GM19351 (cell line): ENCODE results near the gene TMEM42.

Source experiments
- ATAC-seq: cut with Tn5 transposase; IDR thresholded peaks from one replicate; pipeline ENCODE4 v1.9.1; 2021; ENCODE audit warnings: mild to moderate bottlenecking, moderate library complexity; ENCODE audit not compliant: unreplicated experiment

TMEM42 gene

DNA sequence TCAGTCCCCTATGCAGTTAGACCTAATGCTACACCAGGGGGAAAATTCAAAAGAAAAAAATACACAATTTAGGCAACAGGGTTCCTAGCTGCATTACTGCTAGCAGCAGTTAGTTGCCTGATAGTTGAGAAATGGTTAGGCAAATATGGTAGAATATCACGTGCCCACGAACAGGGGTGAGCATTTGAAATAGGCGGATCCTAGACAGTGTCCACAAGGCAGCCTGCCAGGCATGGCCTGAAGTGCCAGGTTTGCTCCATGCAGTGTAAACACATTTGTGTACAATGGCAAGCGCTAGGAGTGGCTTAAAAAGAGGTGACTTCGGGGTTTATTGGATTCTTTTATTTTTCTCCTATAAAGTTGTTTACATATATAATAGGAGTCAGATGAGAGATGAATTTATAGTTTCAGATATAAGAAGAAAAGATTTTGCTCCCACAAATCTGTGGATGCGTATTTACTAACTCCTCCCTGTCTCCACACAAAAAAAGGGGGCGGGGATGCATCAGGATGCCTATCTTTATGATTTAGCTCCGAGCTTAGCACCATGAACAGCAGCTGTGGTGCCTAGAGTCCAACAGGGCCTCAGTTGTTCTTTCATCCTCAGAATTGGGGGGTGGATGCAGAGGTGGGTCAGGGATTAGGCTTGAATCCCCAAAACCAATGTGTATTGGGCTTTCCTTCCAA lies 8.8 kb downstream of the TMEM42 start:
- no peak for ATAC-seq

GRCh38 chr3:44874308-44874707 lies 12.6 kb downstream of the TMEM42 start, which contains the start of gene TGM4:
TGM4 (plus strand) TSS chr3:44874608; CDS start chr3:44874679, 71 bp downstream.
- no peak for ATAC-seq

DNA sequence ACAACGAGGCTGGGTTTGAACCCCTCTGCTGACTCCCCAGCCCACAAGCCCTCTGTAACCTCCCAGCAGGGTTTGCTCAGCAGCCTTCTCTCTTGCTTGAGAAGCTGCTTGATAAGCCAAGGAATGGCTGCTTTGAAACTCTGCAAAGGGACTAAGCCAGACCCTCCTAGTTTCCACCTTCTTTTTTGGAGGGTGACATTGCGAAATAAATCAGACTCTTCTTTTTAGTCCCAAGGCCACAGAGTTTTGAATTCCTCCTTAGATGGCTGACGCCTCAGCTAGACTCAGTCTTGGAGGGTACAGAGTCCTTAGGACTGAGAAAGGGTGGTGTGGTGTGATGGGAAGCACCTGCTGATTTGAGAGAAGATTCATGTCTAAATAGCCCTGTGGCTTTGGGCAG lies 13.9 kb downstream of the TMEM42 start:
- ATAC-seq, result no peak

- no peak for ATAC-seq
Observed at GRCh38 chr3:44877333-44877732, 15.6 kb downstream of the TMEM42 start.

GRCh38 chr3:44880284-44880683 lies 18.6 kb downstream of the TMEM42 start:
- no peak for ATAC-seq

DNA sequence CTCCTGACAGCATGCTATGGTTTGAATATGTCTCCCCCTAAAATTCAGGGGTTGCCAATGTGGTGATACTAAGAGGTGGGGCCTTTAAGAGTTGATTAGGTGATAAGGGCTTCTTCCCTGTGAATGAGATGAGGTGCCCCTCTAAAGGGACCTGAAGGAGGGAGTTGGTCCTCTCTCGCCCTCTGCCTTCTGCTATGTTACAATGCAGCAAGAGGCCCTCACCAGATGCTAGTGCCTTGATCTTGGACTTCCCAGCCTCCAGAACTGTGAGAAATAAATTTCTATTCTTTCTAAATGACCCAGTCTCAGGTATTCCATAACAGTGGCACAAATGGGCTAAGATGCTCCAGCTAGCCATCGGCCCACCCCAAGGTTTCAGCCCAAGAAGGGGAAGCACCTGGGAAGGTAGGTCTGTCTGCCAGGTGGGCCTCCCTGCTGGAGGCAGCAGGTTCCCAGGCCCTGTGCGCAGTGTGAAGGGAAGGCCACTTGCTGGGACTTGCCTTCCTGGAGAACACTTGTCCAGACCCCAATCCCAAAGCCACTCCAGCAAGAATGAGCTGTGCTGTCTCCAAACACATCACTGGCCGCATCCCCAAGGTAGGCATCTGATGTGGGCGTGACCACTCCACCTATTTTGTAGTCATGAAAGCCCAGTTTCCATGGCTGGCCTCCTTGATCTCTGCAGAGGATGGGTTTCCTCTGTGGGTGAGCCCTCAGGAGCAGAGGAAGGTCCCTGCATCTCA lies 21.7 kb downstream of the TMEM42 start:
- no peak for ATAC-seq

DNA sequence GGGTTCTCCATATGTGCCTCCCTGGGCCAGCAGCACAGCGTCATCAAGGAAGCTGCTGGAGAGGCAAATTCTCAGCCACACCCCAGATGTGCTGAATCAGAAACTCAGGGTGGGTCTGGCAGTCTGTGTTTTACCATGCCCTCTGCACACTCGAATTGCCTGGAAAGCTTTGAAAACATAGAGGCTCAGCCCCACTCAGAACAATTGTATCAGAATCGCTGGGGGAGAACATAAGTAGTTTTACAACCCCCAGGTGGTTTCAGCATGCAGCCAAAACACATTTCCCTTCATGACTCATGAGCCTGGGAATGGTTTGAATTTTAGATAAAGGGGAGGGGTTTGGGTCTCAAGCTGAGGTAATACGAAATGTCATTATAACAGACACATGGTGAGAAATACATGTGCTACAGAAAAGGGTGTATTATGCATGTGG lies 22.3 kb downstream of the TMEM42 start:
- no peak for ATAC-seq

- no peak for ATAC-seq
Observed at GRCh38 chr3:44885618-44886017, 23.9 kb downstream of the TMEM42 start.

DNA sequence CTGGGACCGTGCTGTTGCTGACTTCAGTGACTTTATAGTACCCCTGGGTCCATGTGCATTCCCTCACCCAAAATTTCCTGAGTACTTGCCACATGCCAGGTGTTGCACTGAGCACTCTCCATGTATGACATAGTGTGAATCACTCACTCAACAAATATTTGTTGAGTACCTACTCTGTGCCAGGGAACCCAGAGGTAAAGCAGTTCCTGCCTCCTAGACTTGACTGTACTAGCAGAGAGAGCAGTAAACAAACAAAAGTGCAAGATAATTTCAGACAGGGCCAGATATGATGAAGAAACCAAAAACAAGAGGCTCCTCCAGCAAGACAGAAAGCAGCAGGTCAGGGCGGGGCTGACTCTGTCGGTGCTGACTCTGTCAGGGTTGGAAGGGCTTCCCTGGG lies 24.8 kb downstream of the TMEM42 start:
- no peak for ATAC-seq

DNA sequence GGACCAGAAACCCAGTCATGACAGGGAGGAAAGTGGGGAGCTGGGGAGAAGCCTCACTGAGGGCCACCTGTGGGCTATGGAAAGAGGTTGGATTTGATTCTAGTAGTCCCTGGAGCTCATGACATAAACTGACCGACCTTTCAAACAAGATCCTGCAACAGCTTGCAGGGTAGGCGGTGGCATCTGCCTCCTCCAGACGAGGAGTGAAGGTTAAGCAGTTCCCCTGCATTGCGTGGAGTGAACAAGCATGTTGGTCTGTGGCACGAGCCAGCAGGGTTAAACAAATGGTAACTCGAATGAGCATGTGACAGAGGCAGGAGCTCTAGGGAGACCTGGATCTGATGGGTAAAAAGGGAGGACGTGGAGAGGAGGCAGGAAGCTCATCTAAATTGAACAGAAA lies 25.4 kb downstream of the TMEM42 start:
- ATAC-seq, result no peak

DNA sequence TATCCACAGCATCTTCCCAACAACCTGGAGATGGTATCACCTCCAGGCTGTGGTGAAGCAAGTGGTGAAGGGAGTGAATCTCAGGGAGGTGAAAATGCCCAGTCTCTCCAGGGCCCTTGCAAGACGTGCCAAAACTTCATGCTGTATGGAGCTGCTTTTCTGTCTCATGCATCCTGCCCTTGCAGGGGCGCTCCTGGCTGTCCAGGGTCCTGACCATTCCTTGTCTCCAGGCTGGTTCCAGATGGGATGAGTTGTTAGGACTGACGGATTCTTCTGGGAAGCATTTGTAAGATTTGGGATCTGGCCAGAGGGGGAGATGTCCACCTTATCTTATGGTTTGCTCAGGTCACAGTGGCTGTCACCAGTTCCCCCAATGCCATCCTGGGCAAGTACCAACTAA lies 28.5 kb downstream of the TMEM42 start:
- ATAC-seq, result no peak

- no peak for ATAC-seq
Observed at GRCh38 chr3:44890852-44891251, 29.1 kb downstream of the TMEM42 start.

DNA sequence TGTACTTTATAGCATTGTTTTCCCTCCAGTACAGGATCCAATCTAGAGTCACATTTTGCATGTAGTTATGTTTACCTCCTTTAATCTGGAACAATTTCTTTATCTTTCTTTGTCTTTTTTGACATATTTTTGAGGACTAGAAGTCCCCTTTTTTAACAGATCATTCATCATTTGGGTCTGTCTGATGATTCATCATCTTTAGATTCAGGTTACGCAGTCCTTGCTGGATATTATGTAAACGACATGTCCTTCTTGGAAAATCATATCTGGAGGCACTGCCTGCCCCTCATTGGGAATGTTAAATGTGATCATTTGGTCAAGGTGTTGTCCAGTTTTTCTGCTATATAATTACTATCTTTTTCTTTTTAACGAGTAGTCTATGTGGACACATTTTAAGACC lies 31.0 kb downstream of the TMEM42 start:
- ATAC-seq, result no peak

DNA sequence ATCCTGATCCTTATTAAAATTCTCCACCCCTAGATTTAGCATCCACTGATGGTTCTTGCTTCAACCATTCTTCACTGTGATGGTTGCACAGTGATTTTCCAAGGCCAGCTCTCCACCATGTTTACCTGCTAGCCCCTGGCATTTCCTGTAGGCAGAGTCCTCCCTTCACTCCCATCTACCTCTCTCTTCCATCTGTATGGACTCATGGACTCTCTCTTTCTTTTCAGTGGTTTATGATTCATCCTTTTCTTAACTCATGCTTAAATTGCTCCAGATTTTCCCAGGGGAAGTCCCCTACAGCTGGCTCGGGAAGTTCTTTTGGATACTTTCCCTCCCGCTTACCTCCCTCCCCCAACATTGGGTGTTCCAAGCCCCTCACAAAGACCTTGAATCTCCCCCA lies 31.4 kb downstream of the TMEM42 start:
- ATAC-seq, result no peak

DNA sequence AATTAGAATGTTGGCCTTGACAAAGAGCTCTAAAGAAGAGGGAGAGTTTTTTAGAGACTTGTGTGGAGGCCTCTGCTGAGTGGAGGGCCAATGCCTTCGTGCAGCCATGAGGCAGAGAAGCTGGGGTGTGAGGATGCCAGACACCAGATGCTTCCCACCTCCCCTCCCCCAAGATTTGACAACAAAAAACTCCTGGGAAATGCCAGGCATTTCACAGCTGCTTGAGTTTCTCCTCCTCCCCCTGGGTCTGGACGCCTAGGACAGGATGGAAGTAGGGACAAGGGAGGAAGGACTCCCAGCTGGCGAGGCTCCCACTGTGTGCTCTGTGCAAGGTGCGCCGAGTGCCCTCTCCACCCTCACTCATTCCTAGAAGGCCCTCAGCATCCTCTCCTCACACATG lies 32.8 kb downstream of the TMEM42 start:
- no peak for ATAC-seq

DNA sequence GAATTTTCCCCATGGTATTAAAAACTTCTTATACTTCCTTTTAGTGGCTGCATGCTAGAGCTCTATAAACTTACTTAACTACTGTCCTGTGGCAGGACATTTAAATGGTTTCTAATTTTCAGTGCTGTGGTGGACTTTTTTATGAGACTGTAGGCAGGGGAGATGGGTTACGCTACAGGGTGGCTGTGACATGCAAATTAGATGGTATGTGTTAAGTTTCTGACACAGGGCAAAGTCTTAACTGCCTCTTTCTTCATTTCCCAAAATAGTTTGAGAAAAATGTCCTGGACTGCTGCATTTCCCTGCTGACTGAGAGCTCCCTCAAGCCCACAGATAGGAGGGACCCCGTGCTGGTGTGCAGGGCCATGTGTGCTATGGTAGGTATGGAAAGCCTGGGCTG lies 34.7 kb downstream of the TMEM42 start:
- no peak for ATAC-seq

DNA sequence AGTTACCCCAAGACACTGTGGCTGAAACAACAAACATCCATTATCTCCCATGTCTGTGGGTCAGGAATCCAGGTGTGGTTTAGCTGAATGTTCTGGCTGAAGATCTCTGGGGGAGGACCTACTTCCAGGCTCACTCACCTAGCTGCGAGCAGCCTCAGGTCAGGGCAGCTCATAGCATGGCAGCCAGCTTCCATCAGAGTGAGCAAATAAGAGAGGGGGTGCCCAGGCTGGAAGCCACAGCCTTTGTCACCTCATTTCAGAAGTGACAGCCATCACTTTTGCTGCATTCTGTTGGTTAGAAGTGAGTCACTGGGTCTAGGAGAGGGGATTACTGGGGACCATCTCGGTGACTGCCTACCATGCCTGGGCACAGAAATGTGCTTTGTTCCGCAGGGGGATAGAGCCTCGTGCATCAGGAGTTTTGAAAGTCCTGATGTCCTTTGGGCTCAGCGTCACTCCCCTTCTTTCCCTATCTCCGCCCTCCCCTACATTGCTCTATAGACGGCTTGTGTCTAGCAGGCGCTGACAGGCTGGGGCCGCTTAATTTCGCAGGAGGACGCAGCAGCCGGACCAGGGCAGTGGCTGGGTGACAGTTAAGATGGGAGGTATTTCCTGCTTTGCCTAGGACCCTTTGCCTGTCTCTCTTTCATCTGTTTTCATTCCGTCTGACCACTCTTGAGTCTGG lies 38.1 kb downstream of the TMEM42 start:
- no peak for ATAC-seq

- ATAC-seq, result no peak
Observed at GRCh38 chr3:44902628-44903027, 40.9 kb downstream of the TMEM42 start.

DNA sequence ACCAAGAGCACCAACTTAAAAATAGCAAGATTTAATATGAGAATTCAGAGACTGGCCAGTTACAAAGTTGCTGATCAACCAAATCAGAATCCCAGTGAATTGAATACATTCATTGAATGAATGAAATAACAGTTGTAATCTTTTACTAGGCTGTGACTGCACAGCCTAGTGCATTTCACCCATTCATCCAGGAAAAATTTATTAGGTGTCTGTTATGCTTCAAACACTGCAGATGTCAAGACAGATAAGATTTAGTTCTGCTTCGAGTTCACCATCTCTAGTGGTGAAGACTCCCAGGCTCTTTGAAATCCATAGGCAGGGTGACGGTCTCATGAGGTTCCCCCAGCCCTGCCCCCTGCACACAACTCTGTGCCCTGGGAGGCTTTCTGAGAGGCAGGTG lies 41.6 kb downstream of the TMEM42 start:
- no peak for ATAC-seq

DNA sequence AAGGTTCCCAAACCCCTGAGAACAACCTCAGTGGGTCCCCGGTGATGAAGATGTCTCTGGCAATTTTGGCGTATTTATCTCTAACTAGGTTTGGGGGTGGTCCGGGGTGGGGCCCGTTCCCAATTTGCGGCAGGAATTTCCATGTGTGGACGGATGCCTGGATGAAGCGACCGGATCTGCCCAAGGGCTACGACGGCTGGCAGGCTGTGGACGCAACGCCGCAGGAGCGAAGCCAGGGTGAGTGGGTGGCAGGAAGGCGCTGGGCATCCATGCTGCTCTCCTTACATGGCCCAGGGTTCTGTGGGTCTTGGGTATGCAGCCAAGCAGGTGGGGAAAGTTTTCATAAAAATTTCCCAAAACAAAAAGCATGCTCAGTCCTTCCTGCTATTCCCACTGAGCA lies 42.0 kb downstream of the TMEM42 start:
- ATAC-seq, result no peak

DNA sequence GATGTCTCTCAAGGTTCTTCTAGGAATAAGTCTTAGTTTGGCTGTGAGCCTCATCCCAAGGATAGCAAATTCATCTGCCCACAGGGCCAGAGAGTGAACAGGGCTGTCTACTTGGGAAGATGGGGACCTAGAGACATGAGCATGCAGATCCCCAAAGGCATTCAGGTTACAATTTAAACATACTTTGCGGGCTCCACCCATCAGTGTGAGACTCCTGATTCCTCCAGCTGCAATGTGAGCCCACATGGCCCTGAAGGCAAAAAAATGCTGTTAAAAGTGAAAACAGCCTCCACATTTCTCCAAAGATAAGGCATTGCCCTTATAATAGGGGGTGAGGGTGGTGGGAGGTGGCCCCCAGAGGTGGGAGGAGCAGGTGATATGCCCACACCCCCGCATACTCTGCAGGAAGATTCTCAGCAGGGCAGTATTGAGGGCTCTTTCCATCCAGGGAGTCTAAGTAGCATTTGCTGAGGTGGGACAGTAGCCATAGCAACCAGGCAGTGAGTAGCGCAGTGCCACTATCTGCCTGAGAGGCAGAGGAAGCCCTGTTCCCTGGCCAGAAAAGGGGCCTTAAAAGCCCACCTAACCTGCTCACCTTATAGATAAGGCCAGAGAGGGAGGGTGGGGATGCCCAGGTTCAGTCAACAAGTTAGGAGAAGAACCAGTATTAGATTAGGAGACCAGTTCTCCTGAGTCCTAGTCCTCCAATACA lies 43.9 kb downstream of the TMEM42 start:
- no peak for ATAC-seq
